Left renal pelvis (tissue), 4 donors: ENCODE results near the gene SLC32A1. TPM values are rescaled to one million over a fixed set of nuclear protein-coding genes. Genes with fewer than 3 reads are reported as not detected.

Source experiments
- DNase-seq, 4 donors: peaks; one replicate each; pipeline ENCODE4 v3.0.0-alpha.2; 2013; ENCODE audit warnings: low read depth in 4 of 4, low spot score in 3 of 4
- polyA plus RNA-seq, 4 donors: library from polyadenylated mRNA; unstranded; fragments of 120-200 nt; gene quantifications; one replicate each; pipeline ENCODE4 v1.2.1, GENCODE V29; 2013; ENCODE audit not compliant: insufficient read length in 4 of 4

SLC32A1 gene
- polyA plus RNA-seq, 4 donors: 1.3 to 2.4 (median 2.0) TPM; not detected in 1

DNA sequence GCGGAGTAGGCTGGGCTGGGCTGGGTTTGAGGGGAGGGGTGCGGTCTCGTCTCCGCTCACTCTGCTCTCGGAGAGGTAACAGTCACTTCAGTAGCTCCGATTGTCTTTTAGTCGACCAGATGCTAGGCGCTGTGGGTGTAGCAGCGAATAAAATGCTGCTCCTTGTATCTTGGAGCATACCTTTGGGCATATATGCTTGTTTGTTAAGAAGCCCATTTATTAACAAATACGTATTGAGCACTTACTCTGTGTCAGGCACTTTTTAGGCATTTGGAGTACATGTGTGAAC lies 24.5 kb downstream of the SLC32A1 start:
- no peak for DNase-seq

- DNase-seq: no peak
Measured at GRCh38 chr20:38751360-38751976, 27.2 kb downstream of the SLC32A1 start.

DNA sequence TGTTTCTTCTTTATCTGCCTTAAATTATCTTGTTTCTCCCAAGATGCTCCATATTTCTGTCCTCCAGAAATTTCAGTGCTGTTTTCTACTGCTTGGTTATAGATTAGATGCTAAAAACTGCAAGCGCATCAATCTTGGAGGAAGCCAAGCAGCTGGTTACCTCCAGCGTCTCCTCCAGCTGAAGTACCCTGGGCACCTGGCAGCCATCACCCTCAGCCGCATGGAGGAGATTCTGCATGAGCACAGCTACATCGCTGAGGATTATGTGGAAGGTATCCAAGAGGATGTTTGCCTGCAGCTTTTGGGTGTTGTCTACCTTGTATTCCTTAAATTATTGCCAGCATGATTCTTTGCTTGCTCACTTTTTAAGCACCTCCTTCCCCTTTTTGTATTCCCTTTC lies 27.7 kb downstream of the SLC32A1 start:
- no peak for DNase-seq

DNA sequence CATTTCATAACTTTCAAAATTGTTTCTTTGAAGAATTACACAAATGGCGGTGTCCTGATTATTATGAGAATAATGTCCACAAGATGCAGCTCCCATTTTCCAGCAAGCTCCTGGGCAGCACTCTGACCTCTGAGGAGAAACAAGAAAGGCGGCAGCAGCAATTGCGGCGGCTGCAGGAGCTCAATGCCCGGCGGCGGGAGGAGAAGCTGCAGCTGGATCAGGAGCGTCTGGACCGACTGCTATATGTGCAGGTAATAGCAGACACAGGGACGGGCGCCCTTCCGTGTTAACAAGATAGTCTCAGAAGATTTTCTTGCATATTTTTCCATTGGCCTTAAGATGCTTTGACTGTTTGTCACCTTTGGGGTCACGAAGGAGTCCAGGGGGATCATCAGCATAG lies 30.6 kb downstream of the SLC32A1 start:
- no peak for DNase-seq

- no peak for DNase-seq
Measured at GRCh38 chr20:38755324-38755910, 31.1 kb downstream of the SLC32A1 start.

DNA sequence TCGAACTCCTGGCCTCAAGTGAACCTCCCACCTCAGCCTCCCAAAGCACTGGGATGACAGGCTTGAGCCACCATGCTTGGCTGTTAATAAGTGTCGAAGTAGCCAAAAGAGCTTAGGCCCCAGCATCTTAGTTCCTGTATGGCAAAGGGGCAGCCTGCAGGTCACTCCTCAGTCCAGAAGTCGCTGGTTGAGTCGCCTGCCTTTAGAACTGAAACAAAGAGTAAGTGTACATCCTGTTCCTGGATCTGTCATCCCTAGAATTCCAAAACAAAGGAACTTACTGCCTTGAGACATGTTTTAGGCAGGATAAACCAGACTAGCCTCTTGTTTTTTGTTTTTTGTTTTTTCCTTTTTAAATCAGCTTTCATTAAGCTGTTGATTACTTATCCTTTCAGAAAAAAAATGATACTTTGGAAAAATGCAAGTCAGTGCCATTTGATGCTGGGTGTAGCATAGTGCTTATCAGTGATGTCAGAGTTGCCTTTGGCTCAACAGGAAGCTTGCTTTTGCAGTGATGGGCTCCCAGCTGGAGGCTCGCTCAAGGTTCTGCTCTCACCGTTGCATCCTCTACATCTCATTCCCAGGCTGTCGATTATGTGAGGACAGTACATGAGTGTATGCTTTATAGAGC lies 33.0 kb downstream of the SLC32A1 start:
- DNase-seq: no peak

- DNase-seq: no peak
Measured at GRCh38 chr20:38759106-38759505, 34.8 kb downstream of the SLC32A1 start.

DNA sequence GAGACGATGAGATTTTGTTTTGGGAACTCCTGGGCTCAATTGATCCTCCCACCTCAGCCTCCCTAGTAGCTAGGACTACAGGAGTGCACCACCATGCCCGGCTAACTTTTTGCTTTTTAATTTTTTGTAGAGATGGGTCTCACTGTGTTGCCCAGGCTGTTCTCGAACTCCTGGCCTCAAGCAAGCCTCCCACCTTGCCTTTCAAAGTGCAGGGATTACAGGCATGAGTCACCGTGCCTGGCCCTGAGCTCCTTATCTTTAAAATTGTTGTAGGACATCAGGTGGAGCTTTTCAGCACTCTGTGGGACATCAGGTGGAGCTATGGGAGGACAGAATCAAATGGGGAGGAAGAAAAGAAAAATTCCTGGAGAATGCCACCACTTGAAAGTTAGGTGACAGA lies 36.7 kb downstream of the SLC32A1 start:
- DNase-seq: no peak

DNA sequence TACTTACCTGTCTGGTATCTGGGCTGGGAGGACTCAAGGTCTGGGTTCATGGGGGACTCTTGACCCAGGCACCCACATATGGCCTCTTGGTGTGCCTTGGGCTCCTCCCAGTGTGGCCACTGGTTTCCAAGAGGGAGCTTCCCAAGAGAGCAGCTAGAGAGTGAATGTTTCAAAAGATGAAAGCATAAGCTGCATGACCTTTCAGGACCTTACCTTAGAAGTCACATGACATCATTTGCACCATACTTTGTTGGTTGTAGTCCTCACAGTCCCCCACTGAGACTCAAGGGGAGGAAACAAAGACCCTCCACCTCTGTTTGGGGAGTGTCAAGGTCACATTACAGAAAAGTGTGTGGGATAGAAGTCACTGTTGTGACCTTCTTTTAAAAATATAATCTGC lies 37.9 kb downstream of the SLC32A1 start:
- no peak for DNase-seq

DNA sequence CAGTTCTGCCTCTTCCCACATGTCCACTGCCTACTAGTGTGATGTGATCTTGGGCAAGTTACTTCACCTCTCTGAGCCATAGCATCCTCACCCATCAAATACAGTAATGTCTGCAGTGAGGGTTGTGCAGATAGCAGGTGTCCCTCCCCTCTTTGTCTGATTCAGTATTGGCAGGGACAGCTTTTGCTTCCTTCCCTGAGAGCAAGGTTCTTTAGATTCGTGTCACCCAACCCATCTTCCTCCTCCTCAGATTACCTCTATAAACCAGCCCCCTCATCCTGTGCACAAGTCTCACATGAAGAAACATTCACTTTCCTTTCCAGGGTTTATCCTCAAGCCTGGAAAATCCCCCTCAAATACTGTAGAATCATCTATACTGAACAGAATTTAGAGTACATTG lies 39.3 kb downstream of the SLC32A1 start:
- DNase-seq: no peak

DNA sequence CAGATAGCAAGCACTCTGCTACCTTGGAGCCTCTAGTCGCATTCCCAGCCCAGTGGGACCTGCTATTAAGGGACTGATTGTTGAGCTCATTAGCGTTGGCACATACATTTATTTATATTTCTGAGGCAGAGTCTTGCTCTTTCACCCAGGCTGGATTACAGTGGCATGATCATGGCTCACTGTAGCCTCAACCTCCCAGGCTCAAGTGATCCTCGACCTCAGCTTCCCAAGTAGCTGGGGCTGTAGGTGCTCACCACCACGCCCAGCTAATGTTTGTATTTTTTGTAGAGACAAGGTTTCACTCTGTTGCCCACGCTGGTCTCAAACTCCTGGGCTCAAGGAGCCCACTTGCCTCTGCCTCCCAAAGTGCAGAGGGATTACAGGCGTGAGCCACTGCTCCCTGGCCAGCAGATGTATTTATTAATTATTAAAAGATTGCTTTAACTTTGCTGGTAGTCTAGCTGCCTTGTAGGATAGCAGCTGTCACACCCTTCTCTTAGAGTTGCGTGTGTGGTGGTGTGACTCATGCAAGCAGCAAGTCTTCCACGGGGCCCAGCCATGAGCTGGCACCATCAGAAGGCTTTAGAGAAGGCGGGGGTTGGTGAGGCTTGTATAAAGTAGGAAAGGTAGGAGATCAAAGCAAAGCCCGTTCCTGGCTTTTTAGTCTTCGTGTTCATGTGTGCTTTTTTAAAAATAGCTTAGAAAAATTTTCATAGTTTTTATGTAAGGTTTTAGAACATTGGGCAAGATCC lies 40.5 kb downstream of the SLC32A1 start:
- no peak for DNase-seq

DNA sequence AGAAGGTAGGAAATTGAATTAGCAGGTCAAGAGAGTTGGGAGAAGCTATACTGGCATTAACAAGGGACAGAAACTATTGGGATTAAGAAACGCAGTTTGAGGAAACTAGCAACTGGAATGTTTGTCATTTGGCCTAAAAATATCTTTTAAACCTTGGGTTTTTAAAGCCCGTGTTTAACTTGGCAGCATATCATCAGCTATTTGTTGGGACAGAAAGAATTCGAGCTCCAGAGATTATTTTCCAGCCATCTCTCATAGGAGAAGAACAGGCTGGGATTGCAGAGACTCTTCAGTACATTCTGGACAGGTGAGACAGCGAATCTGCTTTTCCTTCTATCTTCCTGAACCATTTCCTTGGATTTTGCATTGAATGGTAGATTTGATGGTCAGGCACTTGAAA lies 41.8 kb downstream of the SLC32A1 start:
- no peak for DNase-seq

DNA sequence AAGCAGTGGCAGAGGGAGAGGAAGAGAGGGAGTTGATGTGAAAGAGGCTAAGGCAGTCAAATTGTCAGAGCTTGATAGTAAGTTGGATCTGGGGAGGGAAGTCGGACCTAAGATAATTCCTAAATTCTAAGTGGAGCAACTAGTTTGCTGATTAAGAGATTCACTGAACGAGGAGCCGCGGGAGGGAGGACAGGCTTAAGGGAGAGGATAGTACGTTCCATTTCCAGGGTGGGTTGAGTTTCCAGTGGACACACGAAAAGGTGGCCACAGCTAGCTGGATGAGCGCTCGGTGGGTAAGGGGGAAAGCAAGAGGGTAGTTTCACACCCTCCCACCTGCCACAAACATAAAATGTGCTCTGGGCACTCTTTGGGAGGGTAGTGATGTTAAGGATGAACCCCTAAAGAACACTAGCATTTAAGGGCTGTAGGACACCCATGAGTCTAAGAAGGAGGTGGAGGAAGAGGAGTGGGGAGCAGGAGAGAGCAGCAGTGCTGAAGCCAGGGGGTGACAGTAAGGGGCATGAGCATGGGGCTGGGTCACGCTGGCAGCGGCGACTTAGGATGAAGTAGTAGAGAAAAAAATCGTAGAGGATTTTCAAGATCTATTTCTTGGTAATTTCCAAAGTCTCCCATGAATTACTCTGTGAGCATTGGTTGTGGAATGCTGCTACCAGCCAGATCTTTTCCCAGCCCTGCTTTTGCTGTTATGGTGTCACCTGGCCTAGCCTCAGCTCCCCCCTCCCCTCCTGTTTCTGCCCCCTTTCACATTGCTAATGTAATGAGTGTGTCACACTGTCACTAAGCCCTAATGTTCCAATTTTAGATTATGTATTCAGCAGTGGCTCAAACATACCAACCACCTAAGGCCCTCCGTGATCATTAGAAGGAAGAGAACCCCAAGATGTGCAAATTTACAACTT lies 45.4 kb downstream of the SLC32A1 start:
- DNase-seq: no peak

GRCh38 chr20:38770546-38770945 lies 46.3 kb downstream of the SLC32A1 start:
- DNase-seq: no peak

- DNase-seq: no peak
Measured at GRCh38 chr20:38770970-38771369, 46.7 kb downstream of the SLC32A1 start.

- DNase-seq: no peak
Measured at GRCh38 chr20:38771621-38772020, 47.3 kb downstream of the SLC32A1 start.

DNA sequence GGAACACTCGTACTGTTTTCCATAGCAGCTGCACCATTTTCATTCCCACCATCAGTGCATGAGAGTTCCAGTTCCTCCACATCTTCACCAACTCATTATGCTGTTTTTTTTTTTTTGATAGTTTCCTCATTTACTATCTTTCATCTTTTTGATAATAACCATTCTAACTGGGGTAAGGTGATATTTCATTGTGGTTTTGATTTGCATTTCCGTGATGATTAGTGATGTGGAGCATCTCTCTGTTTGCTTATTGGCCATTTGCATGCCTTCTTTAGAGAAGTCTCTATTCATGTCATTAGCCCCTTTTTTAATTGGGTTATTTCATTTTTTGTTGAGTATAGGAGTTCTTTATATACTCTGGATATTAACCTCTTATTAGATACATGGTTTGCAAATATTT lies 49.9 kb downstream of the SLC32A1 start:
- DNase-seq: no peak

DNA sequence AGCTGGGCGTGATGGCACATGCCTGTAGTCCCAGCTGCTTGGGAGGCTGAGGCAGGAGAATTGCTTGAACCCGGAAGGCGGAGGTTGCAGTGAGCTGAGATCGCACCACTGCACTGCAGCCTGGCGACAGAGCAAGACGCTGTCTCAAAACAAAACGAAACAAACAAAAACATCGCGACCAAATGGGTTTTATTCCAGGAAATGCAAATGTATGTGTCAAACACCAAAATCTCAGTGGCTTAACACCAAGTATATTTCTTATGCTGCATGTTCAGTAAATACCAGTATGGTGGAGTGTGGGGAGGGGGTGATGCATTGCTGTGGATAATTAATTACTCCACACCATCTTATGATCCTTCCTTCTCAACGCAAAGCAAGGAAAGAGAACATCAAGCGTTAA lies 52.1 kb downstream of the SLC32A1 start:
- DNase-seq: no peak
